Inflammatory macrophage treated with lipopolysaccharide for 1 hour (primary cell): ENCODE data around the gene GZMM.

Source experiments
- DNase-seq, 2 donors: peaks; one replicate each; pipeline ENCODE4 v3.0.0-alpha.2; 2020 to 2022

The GZMM gene

GRCh38 chr19:512547-513365 is 31.1 kb upstream of the GZMM start:
- DNase-seq, result no peak

GRCh38 chr19:513368-514165 is 30.3 kb upstream of the GZMM start:
- no peak for DNase-seq

- no peak for DNase-seq
Measured at GRCh38 chr19:514166-514663, 29.6 kb upstream of the GZMM start.

DNA sequence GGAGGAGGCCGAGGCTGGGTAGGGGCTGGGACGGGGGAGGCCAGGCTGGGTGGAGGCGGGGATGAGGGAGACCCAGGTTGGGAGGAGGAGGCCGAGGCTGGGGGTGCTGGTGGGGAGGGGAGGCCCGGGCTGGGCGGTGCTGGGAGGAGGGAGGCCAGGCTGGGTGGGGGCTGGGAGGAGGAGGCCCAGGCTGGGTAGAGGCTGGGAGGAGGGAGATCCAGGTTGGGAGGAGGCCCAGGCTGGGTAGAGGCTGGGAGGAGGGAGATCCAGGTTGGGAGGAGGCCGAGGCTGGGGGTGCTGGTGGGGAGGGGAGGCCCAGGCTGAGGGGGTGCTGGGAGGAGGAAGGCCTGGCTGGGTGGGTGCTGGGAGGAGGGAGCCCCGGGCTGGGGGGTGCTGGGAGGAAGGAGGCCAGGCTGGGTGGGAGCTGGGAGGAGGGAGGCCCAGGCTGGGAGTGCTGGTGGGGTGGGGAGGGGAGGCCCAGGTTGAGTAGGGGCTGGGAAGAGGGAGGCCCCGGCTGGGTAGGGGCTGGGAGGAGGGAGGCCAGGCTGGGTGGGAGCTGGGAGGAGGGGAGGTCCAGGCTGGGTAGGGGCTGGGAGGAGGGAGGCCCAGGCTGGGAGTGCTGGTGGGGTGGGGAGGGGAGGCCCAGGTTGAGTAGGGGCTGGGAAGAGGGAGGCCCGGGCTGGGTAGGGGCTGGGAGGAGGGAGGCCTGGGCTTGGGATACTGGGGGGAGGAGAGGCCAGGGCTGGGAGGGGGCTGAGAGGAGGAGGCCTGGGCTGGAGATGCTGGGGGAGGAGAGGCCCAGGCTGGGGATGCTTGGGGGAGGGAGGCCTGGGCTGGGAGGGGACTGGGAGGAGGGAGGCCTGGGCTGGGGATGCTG is 25.9 kb upstream of the GZMM start:
- DNase-seq, result no peak

- no peak for DNase-seq
Measured at GRCh38 chr19:518598-519231, 25.1 kb upstream of the GZMM start.

GRCh38 chr19:519449-519865 is 24.4 kb upstream of the GZMM start:
- no peak for DNase-seq

DNA sequence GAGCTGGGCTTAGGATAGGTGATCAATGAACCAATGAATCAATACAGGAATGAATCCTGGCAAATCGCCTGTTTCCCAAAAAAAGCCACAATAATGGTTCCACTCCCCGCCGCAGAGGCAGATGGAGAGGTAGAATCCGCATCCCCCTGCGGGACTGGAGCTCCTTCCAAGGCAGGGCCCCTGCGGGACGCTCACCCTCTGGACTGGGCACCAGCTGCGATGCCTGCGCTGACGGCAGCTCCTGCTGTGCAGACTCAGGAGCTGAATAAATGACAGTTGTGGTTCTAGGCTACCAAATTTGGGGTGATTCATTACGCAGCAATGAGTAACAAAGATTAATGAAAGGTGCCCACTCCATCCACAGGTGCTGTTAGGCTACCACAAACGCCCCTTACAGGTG is 21.1 kb upstream of the GZMM start:
- DNase-seq, result no peak

DNA sequence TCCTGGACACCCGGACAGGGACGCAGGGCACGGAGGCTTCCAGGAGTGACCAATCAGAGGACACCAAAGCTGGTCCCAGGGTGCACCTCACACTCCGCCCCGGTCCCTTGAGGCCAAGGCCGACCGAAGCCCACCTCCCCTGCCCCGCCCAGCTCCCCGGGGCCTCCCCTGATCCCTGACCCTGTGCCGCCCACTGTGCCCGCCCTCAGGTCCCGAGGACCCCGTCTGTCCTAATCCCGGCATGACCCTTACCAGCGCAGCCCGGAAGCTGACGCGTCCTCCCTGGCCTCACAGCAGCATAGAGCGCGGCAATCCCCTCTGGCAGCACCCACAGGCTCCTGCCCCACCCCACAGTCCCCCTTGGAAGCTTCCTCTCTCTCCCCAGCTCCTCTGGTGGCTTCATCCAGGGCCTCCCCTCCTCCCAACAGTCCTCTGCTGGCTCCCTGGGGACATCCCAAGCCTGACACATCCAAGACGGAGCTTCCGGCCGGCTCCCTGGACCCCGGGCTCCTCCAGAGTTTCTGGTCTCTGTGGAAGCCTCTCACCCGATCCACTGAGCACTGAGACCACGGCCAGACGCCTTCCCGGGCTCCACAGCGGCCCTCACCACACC is 19.7 kb upstream of the GZMM start:
- DNase-seq, result no peak

DNA sequence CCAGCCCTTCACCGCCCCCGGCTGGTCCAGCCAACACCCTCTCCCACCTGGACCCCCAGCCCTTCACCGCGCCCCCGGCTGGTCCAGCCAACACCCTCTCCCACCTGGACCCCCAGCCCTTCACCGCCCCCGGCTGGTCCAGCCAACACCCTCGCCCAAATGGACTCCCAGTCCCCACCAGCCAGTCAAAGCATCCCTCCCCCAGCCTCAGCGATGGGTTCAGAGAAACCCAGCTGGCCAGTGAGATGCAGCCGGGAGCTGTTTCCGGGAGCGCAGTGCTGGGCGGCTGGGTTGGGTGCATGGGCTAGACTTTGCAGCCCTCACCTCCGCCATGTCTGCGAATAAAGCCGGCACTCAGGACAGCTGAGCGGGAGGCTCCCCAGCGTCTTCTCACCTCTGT is 18.8 kb upstream of the GZMM start:
- DNase-seq, result no peak

DNA sequence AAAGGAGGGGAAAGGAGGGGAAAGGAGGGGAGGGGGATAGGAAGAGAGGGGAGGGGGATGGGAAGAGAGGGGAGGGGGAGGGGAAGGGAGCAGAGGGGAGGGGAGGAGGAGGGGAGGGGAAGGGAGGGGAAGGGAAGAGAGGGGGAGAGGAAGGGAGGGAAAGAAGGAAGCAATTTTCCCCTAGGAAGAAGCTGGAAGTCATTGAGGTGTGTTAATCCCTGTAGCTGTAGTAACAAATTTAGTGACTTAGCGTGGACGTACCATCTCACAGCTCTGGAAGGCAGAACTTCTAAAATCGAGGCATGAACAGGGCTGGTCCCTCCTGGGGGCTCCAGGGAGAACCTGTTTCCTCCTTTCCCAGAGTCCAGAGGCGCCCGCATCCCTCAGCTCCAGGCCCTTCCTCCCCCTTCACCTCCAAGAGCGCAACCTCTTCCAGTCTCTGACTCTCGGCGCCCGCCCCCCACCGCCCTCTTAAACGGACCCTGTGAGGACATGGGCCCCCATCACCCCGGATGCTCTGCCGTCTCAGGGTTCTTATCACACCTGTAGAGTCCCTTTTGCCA is 17.9 kb upstream of the GZMM start:
- no peak for DNase-seq

DNA sequence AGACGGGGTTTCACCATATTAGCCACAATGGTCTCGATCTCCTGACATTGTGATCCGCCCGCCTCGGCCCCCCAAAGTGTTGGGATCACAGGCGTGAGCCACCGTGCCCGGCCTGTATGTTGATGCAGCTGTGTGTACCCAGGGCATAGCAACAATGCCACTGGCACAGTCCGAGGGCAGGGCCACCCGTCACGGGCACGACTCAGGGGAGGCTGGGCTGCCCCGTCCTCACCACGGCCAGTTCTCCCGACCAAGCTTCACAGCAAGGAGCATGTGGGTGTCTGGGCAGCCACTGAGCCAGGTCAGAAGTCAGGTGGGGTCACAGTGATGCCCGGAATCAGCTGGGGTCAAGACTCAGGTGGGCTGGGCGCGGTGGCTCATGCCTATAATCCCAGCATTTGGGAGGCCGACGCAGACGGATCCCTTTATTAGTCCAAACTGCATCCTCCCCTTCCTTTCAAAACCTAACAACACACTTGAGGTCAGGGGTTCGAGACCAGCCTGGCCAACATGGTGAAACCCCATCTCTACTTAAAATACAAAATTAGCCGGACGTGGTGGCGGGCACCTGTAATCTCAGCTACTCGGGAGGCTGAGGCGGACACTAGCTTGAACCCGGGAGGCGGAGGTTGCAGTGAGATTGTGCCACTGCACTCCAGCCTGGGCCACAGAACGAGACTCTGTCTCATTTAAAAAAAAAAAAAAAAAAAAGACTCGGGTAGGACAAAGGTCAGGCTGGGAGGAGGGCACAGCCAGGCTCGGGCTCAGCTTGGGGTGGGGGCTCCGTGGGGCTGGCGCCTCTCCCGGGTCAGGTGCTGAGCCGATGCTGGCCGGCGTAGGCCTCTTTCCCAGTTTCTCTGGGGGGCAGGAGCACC is 13.5 kb upstream of the GZMM start:
- DNase-seq, result no peak

GRCh38 chr19:531009-531752 is 12.7 kb upstream of the GZMM start:
- peak; percentile 76 to 88 for DNase-seq

- no peak for DNase-seq
Measured at GRCh38 chr19:531753-532560, 11.9 kb upstream of the GZMM start, which contains the start of gene CDC34. CDC34 (plus strand) TSS chr19:531760; CDS start chr19:531932, 172 bp downstream.

DNA sequence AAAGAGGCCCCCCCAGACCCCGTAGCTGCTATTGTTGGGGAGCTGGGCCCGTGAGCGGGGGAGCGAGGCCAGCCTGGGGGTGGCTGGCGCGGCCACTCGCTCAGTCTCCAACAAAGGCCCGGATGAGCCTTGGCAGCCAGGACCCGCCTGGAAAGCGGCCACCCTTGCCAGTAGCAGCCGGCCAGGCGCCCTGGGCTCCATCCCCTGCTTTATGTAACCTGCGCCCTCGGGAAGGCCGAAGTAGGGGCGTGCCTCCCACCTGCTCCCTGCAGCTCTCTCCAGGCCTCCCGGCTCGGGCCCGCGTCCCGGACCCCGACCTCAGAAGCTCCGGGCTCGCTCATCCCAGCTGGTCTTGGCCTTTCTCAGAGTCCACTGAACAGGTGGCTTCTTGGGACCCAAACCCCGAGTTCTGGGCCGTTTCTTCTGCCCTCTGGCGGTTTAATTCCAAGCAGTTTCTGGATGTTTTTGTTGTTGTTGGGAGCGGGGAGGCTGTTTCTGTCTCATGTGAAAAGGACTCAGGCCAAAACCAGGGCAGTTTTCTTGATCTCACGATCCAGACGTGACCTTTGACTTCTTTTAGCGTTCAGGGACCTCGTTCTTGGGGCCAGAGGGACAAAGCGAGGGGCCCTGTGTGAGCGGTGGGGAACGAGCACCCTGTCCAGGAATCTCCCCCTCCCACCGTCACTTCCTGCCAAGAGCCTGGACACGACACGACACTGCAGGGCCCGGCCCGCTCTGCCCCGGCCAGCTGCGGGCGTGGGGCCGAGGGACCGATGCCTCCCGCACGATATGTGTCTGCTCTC is 11.1 kb upstream of the GZMM start:
- peak; percentile 35 to 63 for DNase-seq

DNA sequence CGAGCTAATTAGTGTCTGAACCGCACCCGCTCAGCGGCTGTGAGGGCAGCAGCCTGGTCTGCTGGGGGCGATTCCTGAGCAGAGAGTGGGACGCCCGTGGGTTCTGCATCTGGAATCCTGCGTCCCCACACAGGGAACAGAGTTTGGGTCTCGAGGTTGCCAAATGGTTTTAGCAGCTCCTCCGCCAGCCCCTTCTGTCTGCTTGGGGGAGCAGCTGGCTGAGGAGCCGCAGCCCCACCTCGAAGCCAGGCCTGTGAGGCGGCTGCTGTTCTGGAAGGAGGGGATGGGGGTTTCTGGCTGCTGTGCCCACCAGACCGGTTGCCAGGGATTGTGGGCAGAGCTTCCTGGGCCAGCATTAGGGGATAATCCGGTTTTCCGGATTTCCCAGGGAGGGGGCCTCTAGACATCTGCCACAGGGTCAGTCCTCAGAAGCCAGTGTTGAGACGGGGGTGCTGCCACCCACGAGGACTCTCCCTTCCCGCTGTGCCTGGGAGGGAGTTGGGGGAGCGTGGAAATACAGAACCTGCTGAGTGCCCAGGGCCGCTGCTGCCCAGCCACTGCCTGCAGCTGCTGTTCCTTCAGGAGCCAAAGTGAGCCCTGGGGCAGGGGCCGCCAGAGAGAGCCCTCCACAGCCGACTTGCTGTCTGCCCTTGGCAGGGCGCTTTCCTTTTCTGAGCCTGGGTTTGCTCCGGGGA is 10.3 kb upstream of the GZMM start:
- DNase-seq, result no peak

DNA sequence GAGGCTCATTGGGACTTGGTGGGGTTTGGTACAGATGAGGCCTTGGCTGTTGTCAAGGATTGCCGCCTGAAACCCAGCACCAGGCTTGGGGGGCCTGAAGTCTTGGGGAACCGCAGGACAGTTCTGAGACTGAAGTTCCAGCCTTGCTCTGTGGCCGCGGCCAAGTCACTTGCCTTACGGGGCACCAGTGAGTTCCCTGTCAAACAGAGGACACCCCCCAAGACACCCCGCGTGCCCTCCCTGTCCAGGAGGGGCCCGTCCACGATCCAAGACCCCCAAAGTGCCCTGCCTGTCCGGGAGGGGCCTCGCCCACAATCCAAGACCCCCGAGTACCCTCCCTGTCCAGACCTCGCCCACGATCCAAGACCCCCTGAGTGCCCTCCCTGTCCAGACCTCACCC is 9.8 kb upstream of the GZMM start:
- no peak for DNase-seq
